Measurements from ENCODE around the gene TNFRSF1B. TPM values are rescaled to one million over a fixed set of nuclear protein-coding genes. Genes with fewer than 3 reads are reported as not detected.

Gene TNFRSF1B
- total and polyA plus RNA-seq, 2 experiments from 2014 or later: 0.91 to 4.1 TPM

DNA sequence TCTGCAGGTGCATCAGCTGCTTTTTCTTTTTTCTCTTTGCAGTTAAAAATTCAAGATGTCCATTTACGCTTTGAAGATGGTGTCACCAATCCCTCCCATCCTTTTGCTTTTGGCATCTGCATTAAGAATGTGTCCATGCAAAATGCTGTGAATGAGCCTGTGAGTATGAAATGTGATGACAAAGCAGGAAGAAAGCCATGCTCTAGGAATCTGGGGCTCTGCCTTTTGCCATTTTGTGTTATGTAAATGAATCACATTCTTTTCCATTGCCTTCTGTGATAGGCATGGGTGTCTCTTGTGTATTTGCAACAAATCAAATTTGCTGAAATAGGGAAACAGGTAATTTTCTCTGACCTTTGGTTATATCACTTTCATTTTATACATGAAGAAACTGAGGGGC, 82.4 kb downstream of the TNFRSF1B start:
- H3K27me3 Mint-ChIP-seq (ENCODE audit: insufficient read depth, low read depth, poor library complexity): peaks cover 8% of the 10 kb centered on the region
- peak overlapping the region; percentile 10; the same call in 1 of the 3 replicates for H3K4me3 Mint-ChIP-seq

More for the DNA sequence above, 82.4 kb downstream of the TNFRSF1B start:
- peaks cover 9% of the 10 kb centered on the region for H3K36me3 ChIP-seq (ENCODE audit: insufficient read depth)
- H3K36me3 Mint-ChIP-seq (ENCODE audit: low read depth): peaks cover 41% of the 10 kb centered on the region
- H3K9me3 Mint-ChIP-seq: no peaks in the 10 kb centered on the region
- no peaks in the 10 kb centered on the region for H3F3A ChIP-seq (replicated peaks; ENCODE audit: low read depth)
- H3K9me2 ChIP-seq (ENCODE audit: insufficient read depth): no peaks in the 10 kb centered on the region
- peak overlapping the region; percentile 30 for H3K4me2 ChIP-seq
- DNase-seq (ENCODE audit: low spot score): peak; percentile 49
- H3K4me3 ChIP-seq: no peak overlapping the region
- no peaks in the 10 kb centered on the region for H3K27me3 ChIP-seq (ENCODE audit: insufficient read depth)
- no peak overlapping the region for H2AFZ ChIP-seq
- 0 out of 2 replicates have a peak, but pooled peaks cover 4% of the 10 kb centered on the region for H4K20me1 ChIP-seq (replicated peaks; ENCODE audit: insufficient read depth)
- peaks cover 18% of the 10 kb centered on the region for H3K4me1 Mint-ChIP-seq
- no peaks in the 10 kb centered on the region for H3K79me2 ChIP-seq (replicated peaks; ENCODE audit: insufficient read depth)
- TF ChIP-seq CREB1 (CRISPR knock-in tag; IDR thresholded peaks at IDR 0.05; ENCODE audit: low read depth) (no peak), STAT1 (IDR thresholded peaks at IDR 0.05; ENCODE audit: unreplicated experiment) (no peak), ZNF114 (CRISPR knock-in tag; IDR thresholded peaks at IDR 0.05) (no peak), ZNF331 (CRISPR knock-in tag; IDR thresholded peaks at IDR 0.05; ENCODE audit: low read depth) (no peak), EZH2phosphoT487 (IDR thresholded peaks at IDR 0.05; ENCODE audit: unreplicated experiment) (no peak), EZH2 (IDR thresholded peaks at IDR 0.05; ENCODE audit: low read depth, unreplicated experiment) (no peak)
- TF ChIP-seq, protein P1, sequence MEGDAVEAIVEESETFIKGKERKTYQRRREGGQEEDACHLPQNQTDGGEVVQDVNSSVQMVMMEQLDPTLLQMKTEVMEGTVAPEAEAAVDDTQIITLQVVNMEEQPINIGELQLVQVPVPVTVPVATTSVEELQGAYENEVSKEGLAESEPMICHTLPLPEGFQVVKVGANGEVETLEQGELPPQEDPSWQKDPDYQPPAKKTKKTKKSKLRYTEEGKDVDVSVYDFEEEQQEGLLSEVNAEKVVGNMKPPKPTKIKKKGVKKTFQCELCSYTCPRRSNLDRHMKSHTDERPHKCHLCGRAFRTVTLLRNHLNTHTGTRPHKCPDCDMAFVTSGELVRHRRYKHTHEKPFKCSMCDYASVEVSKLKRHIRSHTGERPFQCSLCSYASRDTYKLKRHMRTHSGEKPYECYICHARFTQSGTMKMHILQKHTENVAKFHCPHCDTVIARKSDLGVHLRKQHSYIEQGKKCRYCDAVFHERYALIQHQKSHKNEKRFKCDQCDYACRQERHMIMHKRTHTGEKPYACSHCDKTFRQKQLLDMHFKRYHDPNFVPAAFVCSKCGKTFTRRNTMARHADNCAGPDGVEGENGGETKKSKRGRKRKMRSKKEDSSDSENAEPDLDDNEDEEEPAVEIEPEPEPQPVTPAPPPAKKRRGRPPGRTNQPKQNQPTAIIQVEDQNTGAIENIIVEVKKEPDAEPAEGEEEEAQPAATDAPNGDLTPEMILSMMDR (conservative IDR thresholded peaks at IDR 0.05; ENCODE audit: low read depth in 2 of 2): no peak
- TF ChIP-seq, protein P2, sequence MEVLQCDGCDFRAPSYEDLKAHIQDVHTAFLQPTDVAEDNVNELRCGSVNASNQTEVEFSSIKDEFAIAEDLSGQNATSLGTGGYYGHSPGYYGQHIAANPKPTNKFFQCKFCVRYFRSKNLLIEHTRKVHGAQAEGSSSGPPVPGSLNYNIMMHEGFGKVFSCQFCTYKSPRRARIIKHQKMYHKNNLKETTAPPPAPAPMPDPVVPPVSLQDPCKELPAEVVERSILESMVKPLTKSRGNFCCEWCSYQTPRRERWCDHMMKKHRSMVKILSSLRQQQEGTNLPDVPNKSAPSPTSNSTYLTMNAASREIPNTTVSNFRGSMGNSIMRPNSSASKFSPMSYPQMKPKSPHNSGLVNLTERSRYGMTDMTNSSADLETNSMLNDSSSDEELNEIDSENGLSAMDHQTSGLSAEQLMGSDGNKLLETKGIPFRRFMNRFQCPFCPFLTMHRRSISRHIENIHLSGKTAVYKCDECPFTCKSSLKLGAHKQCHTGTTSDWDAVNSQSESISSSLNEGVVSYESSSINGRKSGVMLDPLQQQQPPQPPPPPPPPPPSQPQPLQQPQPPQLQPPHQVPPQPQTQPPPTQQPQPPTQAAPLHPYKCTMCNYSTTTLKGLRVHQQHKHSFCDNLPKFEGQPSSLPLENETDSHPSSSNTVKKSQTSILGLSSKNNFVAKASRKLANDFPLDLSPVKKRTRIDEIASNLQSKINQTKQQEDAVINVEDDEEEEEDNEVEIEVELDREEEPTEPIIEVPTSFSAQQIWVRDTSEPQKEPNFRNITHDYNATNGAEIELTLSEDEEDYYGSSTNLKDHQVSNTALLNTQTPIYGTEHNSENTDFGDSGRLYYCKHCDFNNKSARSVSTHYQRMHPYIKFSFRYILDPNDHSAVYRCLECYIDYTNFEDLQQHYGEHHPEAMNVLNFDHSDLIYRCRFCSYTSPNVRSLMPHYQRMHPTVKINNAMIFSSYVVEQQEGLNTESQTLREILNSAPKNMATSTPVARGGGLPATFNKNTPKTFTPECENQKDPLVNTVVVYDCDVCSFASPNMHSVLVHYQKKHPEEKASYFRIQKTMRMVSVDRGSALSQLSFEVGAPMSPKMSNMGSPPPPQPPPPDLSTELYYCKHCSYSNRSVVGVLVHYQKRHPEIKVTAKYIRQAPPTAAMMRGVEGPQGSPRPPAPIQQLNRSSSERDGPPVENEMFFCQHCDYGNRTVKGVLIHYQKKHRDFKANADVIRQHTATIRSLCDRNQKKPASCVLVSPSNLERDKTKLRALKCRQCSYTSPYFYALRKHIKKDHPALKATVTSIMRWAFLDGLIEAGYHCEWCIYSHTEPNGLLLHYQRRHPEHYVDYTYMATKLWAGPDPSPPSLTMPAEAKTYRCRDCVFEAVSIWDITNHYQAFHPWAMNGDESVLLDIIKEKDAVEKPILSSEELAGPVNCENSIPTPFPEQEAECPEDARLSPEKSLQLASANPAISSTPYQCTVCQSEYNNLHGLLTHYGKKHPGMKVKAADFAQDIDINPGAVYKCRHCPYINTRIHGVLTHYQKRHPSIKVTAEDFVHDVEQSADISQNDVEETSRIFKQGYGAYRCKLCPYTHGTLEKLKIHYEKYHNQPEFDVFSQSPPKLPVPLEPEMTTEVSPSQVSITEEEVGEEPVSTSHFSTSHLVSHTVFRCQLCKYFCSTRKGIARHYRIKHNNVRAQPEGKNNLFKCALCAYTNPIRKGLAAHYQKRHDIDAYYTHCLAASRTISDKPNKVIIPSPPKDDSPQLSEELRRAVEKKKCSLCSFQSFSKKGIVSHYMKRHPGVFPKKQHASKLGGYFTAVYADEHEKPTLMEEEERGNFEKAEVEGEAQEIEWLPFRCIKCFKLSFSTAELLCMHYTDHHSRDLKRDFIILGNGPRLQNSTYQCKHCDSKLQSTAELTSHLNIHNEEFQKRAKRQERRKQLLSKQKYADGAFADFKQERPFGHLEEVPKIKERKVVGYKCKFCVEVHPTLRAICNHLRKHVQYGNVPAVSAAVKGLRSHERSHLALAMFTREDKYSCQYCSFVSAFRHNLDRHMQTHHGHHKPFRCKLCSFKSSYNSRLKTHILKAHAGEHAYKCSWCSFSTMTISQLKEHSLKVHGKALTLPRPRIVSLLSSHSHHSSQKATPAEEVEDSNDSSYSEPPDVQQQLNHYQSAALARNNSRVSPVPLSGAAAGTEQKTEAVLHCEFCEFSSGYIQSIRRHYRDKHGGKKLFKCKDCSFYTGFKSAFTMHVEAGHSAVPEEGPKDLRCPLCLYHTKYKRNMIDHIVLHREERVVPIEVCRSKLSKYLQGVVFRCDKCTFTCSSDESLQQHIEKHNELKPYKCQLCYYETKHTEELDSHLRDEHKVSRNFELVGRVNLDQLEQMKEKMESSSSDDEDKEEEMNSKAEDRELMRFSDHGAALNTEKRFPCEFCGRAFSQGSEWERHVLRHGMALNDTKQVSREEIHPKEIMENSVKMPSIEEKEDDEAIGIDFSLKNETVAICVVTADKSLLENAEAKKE (CRISPR knock-in tag; IDR thresholded peaks at IDR 0.05): no peak
- TF ChIP-seq, protein P3, sequence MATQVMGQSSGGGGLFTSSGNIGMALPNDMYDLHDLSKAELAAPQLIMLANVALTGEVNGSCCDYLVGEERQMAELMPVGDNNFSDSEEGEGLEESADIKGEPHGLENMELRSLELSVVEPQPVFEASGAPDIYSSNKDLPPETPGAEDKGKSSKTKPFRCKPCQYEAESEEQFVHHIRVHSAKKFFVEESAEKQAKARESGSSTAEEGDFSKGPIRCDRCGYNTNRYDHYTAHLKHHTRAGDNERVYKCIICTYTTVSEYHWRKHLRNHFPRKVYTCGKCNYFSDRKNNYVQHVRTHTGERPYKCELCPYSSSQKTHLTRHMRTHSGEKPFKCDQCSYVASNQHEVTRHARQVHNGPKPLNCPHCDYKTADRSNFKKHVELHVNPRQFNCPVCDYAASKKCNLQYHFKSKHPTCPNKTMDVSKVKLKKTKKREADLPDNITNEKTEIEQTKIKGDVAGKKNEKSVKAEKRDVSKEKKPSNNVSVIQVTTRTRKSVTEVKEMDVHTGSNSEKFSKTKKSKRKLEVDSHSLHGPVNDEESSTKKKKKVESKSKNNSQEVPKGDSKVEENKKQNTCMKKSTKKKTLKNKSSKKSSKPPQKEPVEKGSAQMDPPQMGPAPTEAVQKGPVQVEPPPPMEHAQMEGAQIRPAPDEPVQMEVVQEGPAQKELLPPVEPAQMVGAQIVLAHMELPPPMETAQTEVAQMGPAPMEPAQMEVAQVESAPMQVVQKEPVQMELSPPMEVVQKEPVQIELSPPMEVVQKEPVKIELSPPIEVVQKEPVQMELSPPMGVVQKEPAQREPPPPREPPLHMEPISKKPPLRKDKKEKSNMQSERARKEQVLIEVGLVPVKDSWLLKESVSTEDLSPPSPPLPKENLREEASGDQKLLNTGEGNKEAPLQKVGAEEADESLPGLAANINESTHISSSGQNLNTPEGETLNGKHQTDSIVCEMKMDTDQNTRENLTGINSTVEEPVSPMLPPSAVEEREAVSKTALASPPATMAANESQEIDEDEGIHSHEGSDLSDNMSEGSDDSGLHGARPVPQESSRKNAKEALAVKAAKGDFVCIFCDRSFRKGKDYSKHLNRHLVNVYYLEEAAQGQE (IDR thresholded peaks at IDR 0.05; ENCODE audit: unreplicated experiment): no peak
- TF ChIP-seq, protein P4, sequence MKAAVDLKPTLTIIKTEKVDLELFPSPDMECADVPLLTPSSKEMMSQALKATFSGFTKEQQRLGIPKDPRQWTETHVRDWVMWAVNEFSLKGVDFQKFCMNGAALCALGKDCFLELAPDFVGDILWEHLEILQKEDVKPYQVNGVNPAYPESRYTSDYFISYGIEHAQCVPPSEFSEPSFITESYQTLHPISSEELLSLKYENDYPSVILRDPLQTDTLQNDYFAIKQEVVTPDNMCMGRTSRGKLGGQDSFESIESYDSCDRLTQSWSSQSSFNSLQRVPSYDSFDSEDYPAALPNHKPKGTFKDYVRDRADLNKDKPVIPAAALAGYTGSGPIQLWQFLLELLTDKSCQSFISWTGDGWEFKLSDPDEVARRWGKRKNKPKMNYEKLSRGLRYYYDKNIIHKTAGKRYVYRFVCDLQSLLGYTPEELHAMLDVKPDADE (IDR thresholded peaks at IDR 0.05): no peak
- peaks cover 19% of the 10 kb centered on the region for H3K4me1 ChIP-seq (ENCODE audit: insufficient read depth)
- H3K27ac ChIP-seq (ENCODE audit: low read depth): peak overlapping the region; percentile 61; the same call in 1 of the 2 replicates
- peak overlapping the region; percentile 95 for H3K27ac Mint-ChIP-seq
- peak; percentile 58; the same call in 2 of the 3 replicates for ATAC-seq

Data from GM23338 (cell line).